ENCODE results near the gene GSTM2.

Gene GSTM2

GRCh38 chr1:109667452-109668122 lies at the start of gene GSTM2:
TSS of gene GSTM2 (plus strand) at chr1:109668057. CDS start at chr1:109668116, 59 bp downstream.
- POLR2A ChIA-PET (ENCODE audit: low non-redundant PET), result no interaction called here
- TF ChIP-seq CTCF (conservative IDR thresholded peaks at IDR 0.05; ENCODE audit: low read depth), result no peak
- CTCF ChIA-PET, result interaction anchor here (0.5 kb wide), 1 partner anchor 18 kb away, joined by 5 read pairs; no protein-coding TSS in a partner anchor
- DNase-seq (ENCODE audit: low spot score), result no peak
- H3K27ac ChIP-seq, result no peak within 1 kb of the TSS

- TF ChIP-seq CTCF (conservative IDR thresholded peaks at IDR 0.05; ENCODE audit: low read depth), result no peak
- CTCF ChIA-PET, result interaction anchor here (0.6 to 0.7 kb wide), 2 partner anchors 37 to 156 kb away, joined by 3 read pairs; partner anchors contain the start of gene GSTM4
- no peak for DNase-seq (ENCODE audit: low spot score)
- POLR2A ChIA-PET (ENCODE audit: low non-redundant PET), result no interaction called here
- H3K27ac ChIP-seq, result peak overlapping the region; percentile 88
Observed at GRCh38 chr1:109618661-109619575, 48.9 kb upstream of the GSTM2 start.

GRCh38 chr1:109619576-109620400 lies 48.1 kb upstream of the GSTM2 start, which contains the start of the genes AMPD2 and GNAT2:
TSS of gene AMPD2 (plus strand) at chr1:109619837. CDS start at chr1:109621176, 1,339 bp downstream.
TSS of gene GNAT2 (minus strand) at chr1:109619616. CDS start at chr1:109612870, 6,746 bp downstream.
- POLR2A ChIA-PET (ENCODE audit: low non-redundant PET), result no interaction called here
- no peak for TF ChIP-seq CTCF (conservative IDR thresholded peaks at IDR 0.05; ENCODE audit: low read depth)
- peak; percentile 85 for DNase-seq (ENCODE audit: low spot score)
- CTCF ChIA-PET, result interaction anchor here (0.6 to 1.1 kb wide), 3 partner anchors 20 to 553 kb away, joined by 3 to 4 read pairs (median 3); no protein-coding TSS in a partner anchor
- peak within 1 kb of the TSS; percentile 88 for H3K27ac ChIP-seq

DNA sequence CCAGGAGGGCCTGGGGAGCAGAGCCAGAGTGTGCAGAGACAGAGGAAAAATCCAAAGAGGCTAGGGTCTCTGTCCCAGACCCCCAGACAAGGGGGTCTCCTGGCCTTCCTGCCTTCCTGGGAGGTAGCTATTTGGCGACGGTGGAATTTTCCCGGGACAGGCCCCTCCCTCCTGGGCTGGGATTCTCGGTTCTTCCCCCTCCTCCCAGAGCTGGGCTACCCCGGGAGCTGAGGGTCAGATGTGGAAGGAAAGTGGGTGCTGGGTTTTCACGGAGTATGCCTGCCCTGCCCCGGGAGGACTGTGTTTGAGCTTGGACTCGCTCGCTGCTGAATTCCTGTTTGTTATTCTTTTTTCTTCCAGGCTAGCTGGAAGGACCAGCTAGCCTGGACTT lies 47.5 kb upstream of the GSTM2 start:
- POLR2A ChIA-PET (ENCODE audit: low non-redundant PET), result interaction anchor here (0.6 kb wide), 1 partner anchor 138 kb away, joined by 3 read pairs; no protein-coding TSS in a partner anchor
- CTCF ChIA-PET, result interaction anchor here (0.6 to 1.1 kb wide), 3 partner anchors 19 to 554 kb away, joined by 3 to 4 read pairs (median 3); no protein-coding TSS in a partner anchor
- H3K27ac ChIP-seq, result peak overlapping the region; percentile 88
- TF ChIP-seq CTCF (conservative IDR thresholded peaks at IDR 0.05; ENCODE audit: low read depth), result no peak
- DNase-seq (ENCODE audit: low spot score), result peak; percentile 81

DNA sequence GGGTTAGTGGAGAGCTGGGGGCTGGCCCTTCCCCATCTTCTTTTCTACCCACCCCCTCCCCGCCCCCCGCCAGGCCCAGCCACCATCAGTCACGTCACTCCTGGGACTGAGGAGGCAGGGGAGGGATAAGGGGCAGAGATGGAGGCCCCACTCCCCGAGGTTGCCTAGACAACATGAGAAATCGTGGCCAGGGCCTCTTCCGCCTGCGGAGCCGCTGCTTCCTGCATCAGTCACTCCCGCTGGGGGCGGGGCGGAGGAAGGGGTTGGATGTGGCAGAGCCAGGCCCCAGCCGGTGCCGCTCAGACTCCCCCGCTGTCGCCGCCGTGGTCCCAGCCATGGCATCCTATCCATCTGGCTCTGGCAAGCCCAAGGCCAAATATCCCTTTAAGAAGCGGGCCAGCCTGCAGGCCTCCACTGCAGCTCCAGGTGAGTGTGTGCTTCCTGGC lies 47.0 kb upstream of the GSTM2 start:
- TF ChIP-seq CTCF (conservative IDR thresholded peaks at IDR 0.05; ENCODE audit: low read depth), result no peak
- H3K27ac ChIP-seq, result peak overlapping the region; percentile 88
- peak; percentile 90 for DNase-seq (ENCODE audit: low spot score)
- CTCF ChIA-PET, result interaction anchor here (0.8 to 1.1 kb wide), 2 partner anchors 19 to 554 kb away, joined by 3 to 4 read pairs; no protein-coding TSS in a partner anchor
- POLR2A ChIA-PET (ENCODE audit: low non-redundant PET), result interaction anchor here (0.6 kb wide), 1 partner anchor 137 kb away, joined by 3 read pairs; no protein-coding TSS in a partner anchor
